Regular cardiac myocyte (primary cell): ENCODE measurements around the gene PSMG3. TPM values are rescaled to one million over a fixed set of nuclear protein-coding genes. Genes with fewer than 3 reads are reported as not detected.

Source experiments
- total RNA-seq: library from RNA; depleted of rRNA; stranded (reverse); fragments of >200 nt; gene quantifications from 2 replicates; pipeline ENCODE4 v1.2.3, GENCODE V29; 2014

PSMG3 gene
- 15.8 and 29.5 TPM in 2 replicates for total RNA-seq

DNA sequence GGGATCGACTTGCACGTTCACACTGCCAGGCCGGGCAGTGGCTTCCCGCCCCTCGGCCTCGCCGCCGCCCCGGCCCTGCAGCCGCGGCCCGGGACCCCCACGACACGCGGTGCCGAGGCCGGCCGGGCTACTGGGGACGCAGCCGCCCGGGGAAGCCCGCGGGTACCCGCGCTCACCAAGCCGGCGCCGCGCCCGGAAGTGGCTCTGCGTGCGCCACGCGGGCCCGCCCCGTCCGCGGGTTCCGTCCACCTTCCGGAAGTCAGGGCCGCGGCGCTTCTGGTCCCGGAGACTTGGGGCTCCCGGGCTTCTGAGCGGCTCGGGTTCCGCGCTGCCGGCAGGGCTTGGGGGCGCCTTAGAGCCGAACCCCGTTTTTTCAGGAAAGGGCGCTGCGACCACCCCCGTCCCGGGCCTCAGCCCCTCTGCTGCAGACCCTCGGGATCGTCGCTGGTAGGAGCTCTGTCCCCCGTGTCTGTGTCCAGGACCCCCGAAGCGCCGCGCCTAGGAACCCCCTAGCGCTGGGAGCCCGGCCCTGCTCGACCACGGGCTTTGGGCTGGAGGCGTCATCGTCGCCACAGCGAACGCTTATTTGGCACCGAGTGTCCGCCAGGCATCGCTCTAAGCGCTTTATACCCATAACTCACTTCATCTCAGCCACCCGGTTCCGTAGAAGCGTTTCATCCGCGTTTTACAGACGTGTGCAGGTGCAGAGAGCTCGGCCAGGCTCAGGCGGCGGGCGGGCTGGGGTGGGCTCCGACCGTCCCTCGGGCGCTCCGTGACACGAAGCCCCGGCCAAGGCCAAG, at the start of gene PSMG3:
Gene PSMG3, minus strand, starts transcription at position 200 of the 800 bp plus-strand sequence. CDS start 693 bp downstream, outside the sequence.

DNA sequence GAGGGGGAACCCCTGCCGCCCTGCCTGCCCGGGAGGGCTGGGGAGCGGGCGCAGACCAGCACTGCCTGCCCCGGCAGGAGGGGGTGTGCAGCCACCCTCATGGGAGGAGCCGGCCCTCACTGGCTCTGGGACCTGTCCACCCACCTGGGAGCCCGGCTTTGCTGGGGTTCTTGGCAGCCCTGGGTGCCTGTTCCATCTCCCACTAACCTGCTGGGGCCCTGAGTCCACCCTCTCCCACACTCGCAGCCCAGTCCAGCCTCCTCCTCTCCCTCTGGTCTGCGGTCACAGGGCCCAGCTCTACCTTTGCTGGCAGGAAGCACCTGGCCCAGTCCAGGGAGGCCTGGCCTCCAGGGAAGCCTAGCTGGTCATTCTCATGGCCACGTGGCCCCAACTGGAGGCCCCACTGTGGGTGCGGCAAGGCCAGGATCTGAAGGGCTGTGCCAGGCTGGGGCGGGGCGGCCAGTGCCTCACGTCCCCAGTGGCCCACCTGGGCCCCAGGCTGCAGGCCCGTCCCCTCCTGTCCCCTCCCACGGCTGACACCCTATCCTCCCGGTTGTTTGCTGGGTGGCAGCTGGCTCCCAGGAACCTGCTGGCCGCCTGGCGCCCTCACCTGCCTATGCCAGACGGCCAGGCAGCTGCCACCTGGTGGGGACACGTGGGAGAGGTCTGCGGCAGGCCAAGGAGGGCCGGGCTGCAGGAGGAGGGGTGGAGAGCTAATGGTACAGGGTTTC, 13.9 kb downstream of the PSMG3 start, which contains the start of gene TMEM184A:
Gene TMEM184A, minus strand, starts transcription at position 393 of the 731 bp plus-strand sequence. CDS start 721 bp downstream, outside the sequence.

Other genes with a start within 250 kb of the PSMG3 start
- gene MICALL2, start 110.6 kb downstream of the PSMG3 start, total RNA-seq: 13.0 and 20.9 TPM in 2 replicates
- 29.0 and 45.1 TPM in 2 replicates for gene INTS1, start 65.6 kb downstream of the PSMG3 start, total RNA-seq
- gene MAFK, start 39.3 kb downstream of the PSMG3 start, total RNA-seq: 27.0 and 39.7 TPM in 2 replicates
- gene TMEM184A, start 13.8 kb downstream of the PSMG3 start, total RNA-seq: under 0.01 and 0.19 TPM in 2 replicates
- gene ELFN1, start 100.2 kb upstream of the PSMG3 start, total RNA-seq: 0.38 and 0.56 TPM in 2 replicates